ENCODE results near the gene RAF1. TPM values are rescaled to one million over a fixed set of nuclear protein-coding genes. Genes with fewer than 3 reads are reported as not detected.
A peak's percentile ranks its signal among the peaks of the same experiment; 100 is the strongest.

The RAF1 gene
- total and polyA plus RNA-seq, 9 of the 15 experiments (the other 6 are each of a cell fraction or from before 2014, with no cell fraction given), result 28.0 to 183 (median 85.6) TPM

- TF ChIP-seq ZNF639 (CRISPR knock-in tag; conservative IDR thresholded peaks at IDR 0.05 in 1 of 2, IDR thresholded peaks at IDR 0.05 in 1 of 2) (peak in 1 of 2 experiments; percentile 76; a peak in 2 of 4 replicates), ATF2 (CRISPR knock-in tag; IDR thresholded peaks at IDR 0.05) (no peak), ZNF165 (CRISPR knock-in tag; IDR thresholded peaks at IDR 0.05; ENCODE audit: borderline replicate concordance) (0 out of 2 replicates have a peak, but pooled peaks have one; percentile 60), PHF20 (IDR thresholded peaks at IDR 0.05; ENCODE audit: partially characterized antibody) (peak; percentile 78), ZNF124 (CRISPR knock-in tag; IDR thresholded peaks at IDR 0.05) (no peak), ZBTB11 (CRISPR knock-in tag; IDR thresholded peaks at IDR 0.05) (peak in 2 of 3 experiments; percentile 18 to 85; a peak in 3 of 6 replicates), E2F3 (CRISPR knock-in tag; IDR thresholded peaks at IDR 0.05) (peak; percentile 45), SMAD4 (CRISPR knock-in tag; conservative IDR thresholded peaks at IDR 0.05) (peak; percentile 77), THRAP3 (IDR thresholded peaks at IDR 0.05; ENCODE audit: borderline replicate concordance) (peak; percentile 23; the same call in 1 of the 2 replicates), HMBOX1 (IDR thresholded peaks at IDR 0.05) (peak; percentile 44; the same call in 1 of the 2 replicates), ZNF232 (CRISPR knock-in tag; IDR thresholded peaks at IDR 0.05) (peak; percentile 39; the same call in 1 of the 2 replicates), ZNF699 (CRISPR knock-in tag; IDR thresholded peaks at IDR 0.05; ENCODE audit: insufficient replicate concordance) (no peak), HDAC2 (IDR thresholded peaks at IDR 0.05) (0 out of 2 replicates have a peak, but pooled peaks have one; percentile 60), ATF7 (IDR thresholded peaks at IDR 0.05) (peak; percentile 89), GTF2A2 (tag; IDR thresholded peaks at IDR 0.05) (peak; percentile 37; the same call in 1 of the 2 replicates), ADNP (tag; IDR thresholded peaks at IDR 0.05) (no peak), TAF9B (IDR thresholded peaks at IDR 0.05; ENCODE audit: partially characterized antibody) (peak; percentile 89), CHD1 (IDR thresholded peaks at IDR 0.05; ENCODE audit: low read length) (no peak), CXXC5 (CRISPR knock-in tag; IDR thresholded peaks at IDR 0.05) (peak; percentile 84)
Observed at GRCh38 chr3:12663936-12664908, at the start of gene RAF1 (continued).

All from K562 (cell line).